ENCODE data around the gene LENG9. TPM values are rescaled to one million over a fixed set of nuclear protein-coding genes. Genes with fewer than 3 reads are reported as not detected.

The LENG9 gene
- total RNA-seq, 1 donor from 2014 or later = 3.9 TPM

- no peak overlapping the region for H3K4me3 Mint-ChIP-seq
- H3K27ac Mint-ChIP-seq = no peak overlapping the region
- no peaks in the 10 kb centered on the region for H3K36me3 Mint-ChIP-seq
- H3K9me3 Mint-ChIP-seq = no peaks in the 10 kb centered on the region
- peaks cover 31% of the 10 kb centered on the region for H3K27me3 Mint-ChIP-seq
- DNase-seq (ENCODE audit: extremely low spot score, unreplicated experiment) = no peak
- peaks cover 19% of the 10 kb centered on the region for H3K4me1 Mint-ChIP-seq (ENCODE audit: unreplicated experiment)
- no peak for TF ChIP-seq CTCF (conservative IDR thresholded peaks at IDR 0.05)
Observed at GRCh38 chr19:54480051-54480450, 16.5 kb upstream of the LENG9 start.

- Mint-ChIP-seq H3K36me3 (no peaks in the 10 kb centered on the region), H3K9me3 (no peaks in the 10 kb centered on the region), H3K4me3 (no peak overlapping the region), H3K27ac (no peak overlapping the region), H3K4me1 (ENCODE audit: unreplicated experiment) (peaks cover 23% of the 10 kb centered on the region), H3K27me3 (peaks cover 23% of the 10 kb centered on the region)
- DNase-seq (ENCODE audit: extremely low spot score, unreplicated experiment) = no peak
- TF ChIP-seq CTCF (conservative IDR thresholded peaks at IDR 0.05) = peak; percentile 78
Observed at GRCh38 chr19:54478677-54479266, 15.2 kb upstream of the LENG9 start.

GRCh38 chr19:54477650-54478049 is 14.1 kb upstream of the LENG9 start:
- Mint-ChIP-seq H3K9me3 (no peaks in the 10 kb centered on the region), H3K27me3 (peaks cover 29% of the 10 kb centered on the region), H3K4me1 (ENCODE audit: unreplicated experiment) (peaks cover 30% of the 10 kb centered on the region), H3K4me3 (no peak overlapping the region), H3K36me3 (no peaks in the 10 kb centered on the region), H3K27ac (no peak overlapping the region)
- no peak for DNase-seq (ENCODE audit: extremely low spot score, unreplicated experiment)
- no peak for TF ChIP-seq CTCF (conservative IDR thresholded peaks at IDR 0.05)

- no peak for DNase-seq (ENCODE audit: extremely low spot score, unreplicated experiment)
- TF ChIP-seq CTCF (conservative IDR thresholded peaks at IDR 0.05) = no peak
- Mint-ChIP-seq H3K27ac (no peak overlapping the region), H3K4me1 (ENCODE audit: unreplicated experiment) (peaks cover 31% of the 10 kb centered on the region), H3K9me3 (no peaks in the 10 kb centered on the region), H3K4me3 (no peak overlapping the region), H3K27me3 (peaks cover 23% of the 10 kb centered on the region), H3K36me3 (no peaks in the 10 kb centered on the region)
Observed at GRCh38 chr19:54475706-54476105, 12.1 kb upstream of the LENG9 start.

- no peak for DNase-seq (ENCODE audit: extremely low spot score, unreplicated experiment)
- peaks cover 45% of the 10 kb centered on the region for H3K4me1 Mint-ChIP-seq (ENCODE audit: unreplicated experiment)
- no peak for TF ChIP-seq CTCF (conservative IDR thresholded peaks at IDR 0.05)
- H3K27ac Mint-ChIP-seq = peak overlapping the region; percentile 96
- H3K36me3 Mint-ChIP-seq = peaks cover 4% of the 10 kb centered on the region
- H3K9me3 Mint-ChIP-seq = no peaks in the 10 kb centered on the region
- peak overlapping the region; percentile 88 for H3K4me3 Mint-ChIP-seq
- peaks cover 35% of the 10 kb centered on the region for H3K27me3 Mint-ChIP-seq
Observed at GRCh38 chr19:54473892-54474372, 10.4 kb upstream of the LENG9 start.
